ENCODE data around the gene CD93.

CD93 gene

GRCh38 chr20:23114448-23115082 is 28.4 kb upstream of the CD93 start:
- Mint-ChIP-seq H3K36me3 (no peaks in the 10 kb centered on the region), H3K27me3 (peaks cover 13% of the 10 kb centered on the region), H3K27ac (no peak overlapping the region), H3K4me3 (no peak overlapping the region), H3K4me1 (peaks cover 3% of the 10 kb centered on the region), H3K9me3 (no peaks in the 10 kb centered on the region)
- DNase-seq (ENCODE audit: low spot score in 2 of 2) (no peak), ATAC-seq (ENCODE audit: low read depth) (no peak)

GRCh38 chr20:23114018-23114417 is 27.9 kb upstream of the CD93 start:
- no peaks in the 10 kb centered on the region for H3K9me3 Mint-ChIP-seq
- DNase-seq (ENCODE audit: low spot score in 2 of 2) (no peak), ATAC-seq (ENCODE audit: low read depth) (no peak)
- peaks cover 10% of the 10 kb centered on the region for H3K27me3 Mint-ChIP-seq
- no peaks in the 10 kb centered on the region for H3K36me3 Mint-ChIP-seq
- H3K4me1 Mint-ChIP-seq: peaks cover under 1% of the 10 kb centered on the region
- no peak overlapping the region for H3K4me3 Mint-ChIP-seq
- H3K27ac Mint-ChIP-seq: no peak overlapping the region

- H3K36me3 Mint-ChIP-seq: no peaks in the 10 kb centered on the region
- peaks cover 5% of the 10 kb centered on the region for H3K27me3 Mint-ChIP-seq
- DNase-seq (ENCODE audit: low spot score in 2 of 2): no peak
- ATAC-seq (ENCODE audit: low read depth): no peak
- H3K27ac Mint-ChIP-seq: no peak overlapping the region
- H3K9me3 Mint-ChIP-seq: no peaks in the 10 kb centered on the region
- H3K4me3 Mint-ChIP-seq: no peak overlapping the region
- no peaks in the 10 kb centered on the region for H3K4me1 Mint-ChIP-seq
Observed at GRCh38 chr20:23112595-23112994, 26.5 kb upstream of the CD93 start.

GRCh38 chr20:23111944-23112342 is 25.8 kb upstream of the CD93 start:
- Mint-ChIP-seq H3K4me3 (no peak overlapping the region), H3K27ac (no peak overlapping the region), H3K36me3 (no peaks in the 10 kb centered on the region), H3K4me1 (no peaks in the 10 kb centered on the region), H3K9me3 (no peaks in the 10 kb centered on the region), H3K27me3 (peaks cover 5% of the 10 kb centered on the region)
- DNase-seq (ENCODE audit: low spot score in 2 of 2) (no peak), ATAC-seq (ENCODE audit: low read depth) (no peak)

GRCh38 chr20:23111307-23111943 is 25.3 kb upstream of the CD93 start:
- DNase-seq (ENCODE audit: low spot score in 2 of 2): no peak
- no peak for ATAC-seq (ENCODE audit: low read depth)
- H3K27me3 Mint-ChIP-seq: peaks cover 5% of the 10 kb centered on the region
- no peak overlapping the region for H3K27ac Mint-ChIP-seq
- no peaks in the 10 kb centered on the region for H3K4me1 Mint-ChIP-seq
- no peak overlapping the region for H3K4me3 Mint-ChIP-seq
- H3K36me3 Mint-ChIP-seq: no peaks in the 10 kb centered on the region
- no peaks in the 10 kb centered on the region for H3K9me3 Mint-ChIP-seq

- Mint-ChIP-seq H3K9me3 (no peaks in the 10 kb centered on the region), H3K4me3 (no peak overlapping the region), H3K27me3 (peaks cover 3% of the 10 kb centered on the region), H3K4me1 (no peaks in the 10 kb centered on the region), H3K27ac (no peak overlapping the region), H3K36me3 (no peaks in the 10 kb centered on the region)
- ATAC-seq (ENCODE audit: low read depth) (no peak), DNase-seq (ENCODE audit: low spot score in 2 of 2) (no peak)
Observed at GRCh38 chr20:23108871-23109270, 22.7 kb upstream of the CD93 start.

GRCh38 chr20:23107466-23107865 is 21.3 kb upstream of the CD93 start:
- Mint-ChIP-seq H3K4me3 (no peak overlapping the region), H3K36me3 (no peaks in the 10 kb centered on the region), H3K9me3 (no peaks in the 10 kb centered on the region), H3K27me3 (peaks cover 3% of the 10 kb centered on the region), H3K27ac (no peak overlapping the region), H3K4me1 (no peaks in the 10 kb centered on the region)
- DNase-seq (ENCODE audit: low spot score in 2 of 2) (no peak), ATAC-seq (ENCODE audit: low read depth) (no peak)

- Mint-ChIP-seq H3K9me3 (no peaks in the 10 kb centered on the region), H3K36me3 (no peaks in the 10 kb centered on the region), H3K4me3 (no peak overlapping the region), H3K4me1 (no peaks in the 10 kb centered on the region), H3K27ac (no peak overlapping the region), H3K27me3 (peaks cover 3% of the 10 kb centered on the region)
- DNase-seq (ENCODE audit: low spot score in 2 of 2): no peak
- no peak for ATAC-seq (ENCODE audit: low read depth)
Observed at GRCh38 chr20:23106271-23106851, 20.2 kb upstream of the CD93 start.

GRCh38 chr20:23105193-23105592 is 19.1 kb upstream of the CD93 start:
- no peaks in the 10 kb centered on the region for H3K36me3 Mint-ChIP-seq
- no peaks in the 10 kb centered on the region for H3K9me3 Mint-ChIP-seq
- H3K4me1 Mint-ChIP-seq: no peaks in the 10 kb centered on the region
- H3K27me3 Mint-ChIP-seq: peaks cover 5% of the 10 kb centered on the region
- ATAC-seq (ENCODE audit: low read depth): no peak
- H3K27ac Mint-ChIP-seq: no peak overlapping the region
- no peak overlapping the region for H3K4me3 Mint-ChIP-seq
- DNase-seq (ENCODE audit: low spot score in 2 of 2): no peak

GRCh38 chr20:23103284-23104018 is 17.3 kb upstream of the CD93 start:
- Mint-ChIP-seq H3K4me3 (no peak overlapping the region), H3K9me3 (no peaks in the 10 kb centered on the region), H3K36me3 (no peaks in the 10 kb centered on the region), H3K27ac (no peak overlapping the region), H3K27me3 (peaks cover 4% of the 10 kb centered on the region), H3K4me1 (no peaks in the 10 kb centered on the region)
- ATAC-seq (ENCODE audit: low read depth): no peak
- DNase-seq (ENCODE audit: low spot score in 2 of 2): no peak

- ATAC-seq (ENCODE audit: low read depth) (no peak), DNase-seq (ENCODE audit: low spot score in 2 of 2) (no peak)
- Mint-ChIP-seq H3K27me3 (peaks cover 8% of the 10 kb centered on the region), H3K4me3 (no peak overlapping the region), H3K9me3 (no peaks in the 10 kb centered on the region), H3K36me3 (no peaks in the 10 kb centered on the region), H3K4me1 (no peaks in the 10 kb centered on the region), H3K27ac (no peak overlapping the region)
Observed at GRCh38 chr20:23101696-23102406, 15.7 kb upstream of the CD93 start.

- H3K9me3 Mint-ChIP-seq: no peaks in the 10 kb centered on the region
- DNase-seq (ENCODE audit: low spot score in 2 of 2) (no peak), ATAC-seq (ENCODE audit: low read depth) (no peak)
- no peaks in the 10 kb centered on the region for H3K36me3 Mint-ChIP-seq
- H3K27me3 Mint-ChIP-seq: peaks cover 8% of the 10 kb centered on the region
- H3K27ac Mint-ChIP-seq: no peak overlapping the region
- H3K4me3 Mint-ChIP-seq: no peak overlapping the region
- H3K4me1 Mint-ChIP-seq: no peaks in the 10 kb centered on the region
Observed at GRCh38 chr20:23100720-23101107, 14.6 kb upstream of the CD93 start.

GRCh38 chr20:23099791-23100719 is 13.9 kb upstream of the CD93 start:
- no peaks in the 10 kb centered on the region for H3K4me1 Mint-ChIP-seq
- ATAC-seq (ENCODE audit: low read depth) (no peak), DNase-seq (ENCODE audit: low spot score in 2 of 2) (no peak)
- H3K27me3 Mint-ChIP-seq: peaks cover 8% of the 10 kb centered on the region
- no peaks in the 10 kb centered on the region for H3K9me3 Mint-ChIP-seq
- H3K27ac Mint-ChIP-seq: no peak overlapping the region
- no peaks in the 10 kb centered on the region for H3K36me3 Mint-ChIP-seq
- H3K4me3 Mint-ChIP-seq: no peak overlapping the region

All from memory B cell (primary cell).